Breast epithelium (tissue), 3 donors: Measurements from ENCODE around the gene MYH9.

Source experiments
- CTCF ChIP-seq, 3 donors: fragments of 450-650 bp; IDR thresholded peaks; one replicate each; pipeline ENCODE4 v1.5.1; 2016 to 2017; ENCODE audit warnings: antibody characterized with exemption in 3 of 3, mild to moderate bottlenecking in 3 of 3, moderate library complexity in 3 of 3
- POLR2AphosphoS5 ChIP-seq, 3 donors: sonication (generic); formaldehyde crosslinking; IDR thresholded peaks; one replicate each; pipeline ENCODE4 v1.6.1; 2017; ENCODE audit warnings: antibody characterized with exemption in 3 of 3

GRCh38 chr22:36369922-36370791, 17.6 kb downstream of the MYH9 start:
- TF ChIP-seq POLR2AphosphoS5 (IDR thresholded peaks at IDR 0.05) = peak in 2 of 3 donors; percentile 28 to 30
- TF ChIP-seq CTCF (IDR thresholded peaks at IDR 0.05) = no peak
